Osteocyte (in vitro differentiated cells): ENCODE data around the gene C3orf20. TPM values are rescaled to one million over a fixed set of nuclear protein-coding genes. Genes with fewer than 3 reads are reported as not detected.
A peak's percentile ranks its signal among the peaks of the same experiment; 100 is the strongest.

Source experiments
- DNase-seq: peaks from one replicate; pipeline ENCODE4 v3.0.0; 2021; ENCODE audit warnings: mixed read lengths; ENCODE audit not compliant: unreplicated experiment; ENCODE audit errors: extremely low spot score
- H3K27ac Mint-ChIP-seq: one replicate; pipeline ENCODE4 v1.8.0; 2021; ENCODE audit warnings: mild to moderate bottlenecking, mixed read lengths; ENCODE audit not compliant: unreplicated experiment
- H3K27me3 Mint-ChIP-seq: one replicate; pipeline ENCODE4 v1.8.0; 2021; ENCODE audit warnings: mixed read lengths; ENCODE audit not compliant: unreplicated experiment
- H3K36me3 Mint-ChIP-seq: one replicate; pipeline ENCODE4 v1.8.0; 2021; ENCODE audit warnings: mixed read lengths; ENCODE audit not compliant: unreplicated experiment
- H3K4me1 Mint-ChIP-seq: one replicate; pipeline ENCODE4 v1.8.0; 2021; ENCODE audit warnings: mixed read lengths; ENCODE audit not compliant: unreplicated experiment
- H3K4me3 Mint-ChIP-seq: one replicate; pipeline ENCODE4 v1.8.0; 2021; ENCODE audit warnings: mild to moderate bottlenecking, moderate library complexity, mixed read lengths; ENCODE audit not compliant: unreplicated experiment
- H3K9me3 Mint-ChIP-seq: one replicate; pipeline ENCODE4 v1.8.0; 2021; ENCODE audit warnings: mixed read lengths; ENCODE audit not compliant: unreplicated experiment
- total RNA-seq: library from RNA; stranded (reverse); gene quantifications from 2 replicates; pipeline ENCODE4 v1.2.1, GENCODE V29; 2021
- TF ChIP-seq, protein P1 (sequence below): fragments of 200-600 bp; sonication (generic); IDR thresholded peaks from 2 replicates; pipeline ENCODE4 v1.5.0; 2021; ENCODE audit warnings: antibody characterized with exemption, mild to moderate bottlenecking, moderate library complexity

The C3orf20 gene
- total RNA-seq, 1 donor from 2014 or later = not detected

DNA sequence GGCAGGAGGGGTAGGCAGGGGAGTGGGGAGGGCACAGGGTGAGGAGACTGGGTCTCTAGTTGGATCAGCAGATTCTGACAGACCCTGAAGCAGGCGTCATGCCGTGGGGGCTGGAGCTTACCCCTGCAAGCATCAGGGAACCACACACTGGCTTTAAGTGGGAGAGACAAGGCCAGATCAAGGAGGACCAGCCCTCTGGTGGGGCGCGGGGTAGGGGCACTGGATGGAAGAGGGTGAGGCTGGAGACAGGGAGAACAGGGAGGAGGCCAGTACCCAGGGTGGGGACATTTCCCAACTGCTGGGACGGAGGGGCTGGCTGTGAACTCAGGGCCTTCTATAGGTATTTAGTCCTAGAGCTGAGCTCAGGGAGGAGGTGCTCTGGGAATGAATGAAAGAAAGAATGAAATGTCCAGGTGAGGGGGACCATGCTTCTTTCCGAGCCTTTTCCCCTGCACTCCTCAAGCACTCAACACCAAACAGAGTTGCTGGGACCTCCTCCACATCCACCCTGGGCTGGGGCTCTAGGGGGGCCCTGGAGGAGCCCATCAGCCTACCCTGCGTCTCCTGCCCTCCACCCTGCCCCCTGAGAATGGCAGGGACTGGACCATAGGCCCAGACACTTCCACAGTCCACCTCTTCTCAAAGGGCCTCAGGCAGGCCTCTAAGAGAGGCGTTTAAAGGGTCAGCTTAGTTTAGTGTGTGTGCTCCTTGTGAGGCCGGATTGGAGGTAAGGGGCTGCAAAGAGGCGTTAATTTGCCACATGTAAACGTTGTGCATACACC, 94.8 kb downstream of the C3orf20 start:
- peak; percentile 79 for DNase-seq
- Mint-ChIP-seq H3K4me3 (no peak overlapping the region), H3K4me1 (no peaks in the 10 kb centered on the region), H3K27me3 (peaks cover 2% of the 10 kb centered on the region), H3K27ac (no peak overlapping the region), H3K36me3 (no peaks in the 10 kb centered on the region), H3K9me3 (no peaks in the 10 kb centered on the region)
- TF ChIP-seq, protein P1, sequence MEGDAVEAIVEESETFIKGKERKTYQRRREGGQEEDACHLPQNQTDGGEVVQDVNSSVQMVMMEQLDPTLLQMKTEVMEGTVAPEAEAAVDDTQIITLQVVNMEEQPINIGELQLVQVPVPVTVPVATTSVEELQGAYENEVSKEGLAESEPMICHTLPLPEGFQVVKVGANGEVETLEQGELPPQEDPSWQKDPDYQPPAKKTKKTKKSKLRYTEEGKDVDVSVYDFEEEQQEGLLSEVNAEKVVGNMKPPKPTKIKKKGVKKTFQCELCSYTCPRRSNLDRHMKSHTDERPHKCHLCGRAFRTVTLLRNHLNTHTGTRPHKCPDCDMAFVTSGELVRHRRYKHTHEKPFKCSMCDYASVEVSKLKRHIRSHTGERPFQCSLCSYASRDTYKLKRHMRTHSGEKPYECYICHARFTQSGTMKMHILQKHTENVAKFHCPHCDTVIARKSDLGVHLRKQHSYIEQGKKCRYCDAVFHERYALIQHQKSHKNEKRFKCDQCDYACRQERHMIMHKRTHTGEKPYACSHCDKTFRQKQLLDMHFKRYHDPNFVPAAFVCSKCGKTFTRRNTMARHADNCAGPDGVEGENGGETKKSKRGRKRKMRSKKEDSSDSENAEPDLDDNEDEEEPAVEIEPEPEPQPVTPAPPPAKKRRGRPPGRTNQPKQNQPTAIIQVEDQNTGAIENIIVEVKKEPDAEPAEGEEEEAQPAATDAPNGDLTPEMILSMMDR = no peak

DNA sequence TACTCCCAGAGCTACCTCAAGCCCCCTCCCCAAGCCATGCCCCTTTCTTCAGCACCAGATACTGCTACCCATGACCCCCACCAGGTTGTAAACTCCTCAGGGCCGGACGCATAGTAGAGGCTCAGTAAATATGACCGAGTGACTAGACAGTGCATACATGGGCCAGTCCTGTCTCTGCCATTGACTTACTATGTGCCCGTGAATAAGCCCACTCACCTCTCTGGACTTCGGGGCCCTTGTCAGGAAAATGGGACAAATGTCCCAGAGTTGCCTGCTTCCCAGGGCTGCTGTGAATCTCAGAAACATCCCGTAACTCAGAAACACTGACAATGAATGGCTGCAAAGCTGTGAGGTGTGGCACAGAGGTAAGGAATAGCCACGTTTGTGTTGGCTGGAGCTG, 95.7 kb downstream of the C3orf20 start:
- Mint-ChIP-seq H3K27me3 (peaks cover 2% of the 10 kb centered on the region), H3K4me1 (no peaks in the 10 kb centered on the region), H3K9me3 (no peaks in the 10 kb centered on the region), H3K36me3 (no peaks in the 10 kb centered on the region), H3K4me3 (no peak overlapping the region), H3K27ac (no peak overlapping the region)
- TF ChIP-seq, protein P1 = no peak
- no peak for DNase-seq

GRCh38 chr3:14771593-14772497, 96.9 kb downstream of the C3orf20 start:
- Mint-ChIP-seq H3K9me3 (no peaks in the 10 kb centered on the region), H3K27me3 (peaks cover 6% of the 10 kb centered on the region), H3K36me3 (no peaks in the 10 kb centered on the region), H3K27ac (no peak overlapping the region), H3K4me3 (no peak overlapping the region), H3K4me1 (no peaks in the 10 kb centered on the region)
- peak; percentile 53 for DNase-seq
- TF ChIP-seq, protein P1 = no peak

GRCh38 chr3:14772533-14773138, 97.7 kb downstream of the C3orf20 start:
- Mint-ChIP-seq H3K27me3 (peaks cover 8% of the 10 kb centered on the region), H3K4me3 (no peak overlapping the region), H3K9me3 (no peaks in the 10 kb centered on the region), H3K4me1 (no peaks in the 10 kb centered on the region), H3K27ac (no peak overlapping the region), H3K36me3 (no peaks in the 10 kb centered on the region)
- DNase-seq = peak; percentile 81
- TF ChIP-seq, protein P1 = no peak

- H3K27ac Mint-ChIP-seq = no peak overlapping the region
- peaks cover 8% of the 10 kb centered on the region for H3K27me3 Mint-ChIP-seq
- no peak for DNase-seq
- TF ChIP-seq, protein P1 = no peak
- no peak overlapping the region for H3K4me3 Mint-ChIP-seq
- no peaks in the 10 kb centered on the region for H3K4me1 Mint-ChIP-seq
- no peaks in the 10 kb centered on the region for H3K36me3 Mint-ChIP-seq
- peaks cover under 1% of the 10 kb centered on the region for H3K9me3 Mint-ChIP-seq
These were observed 98.3 kb downstream of the C3orf20 start for GRCh38 chr3:14773281-14773680.
